IMR-90 (cell line): Measurements from ENCODE around the gene CARD14. TPM values are rescaled to one million over a fixed set of nuclear protein-coding genes. Genes with fewer than 3 reads are reported as not detected.

Source experiments
- ATAC-seq: fragments of 200-7000 bp; cut with Tn5 transposase; 2 replicates; pipeline ENCODE4 v1.9.1; 2020; ENCODE audit warnings: low read depth, mild to moderate bottlenecking, moderate library complexity
- BruUV-seq: library from RNA; stranded (reverse); fragments of 400-500 nt; replicated peaks from 2 replicates; lab custom pipeline; 2021; lab: Mats Ljungman, UMichigan
- CTCF ChIA-PET: fragments of 300-600 bp; formaldehyde crosslinking; extraction: SDS; loops from one replicate; lab custom pipeline; 2021; ENCODE audit warnings: antibody characterized with exemption; lab: Yijun Ruan, JAX
- POLR2A ChIA-PET: fragments of 300-600 bp; sonication (Branson Sonifier 250); formaldehyde crosslinking; loops from one replicate; lab custom pipeline; 2022; ENCODE audit warnings: antibody characterized with exemption; ENCODE audit not compliant: unreplicated experiment; lab: Charles Lee
- DNase-seq: peaks from one replicate; pipeline ENCODE4 v3.0.0; 2013
- H2AFZ ChIP-seq: replicated peaks from 2 replicates; pipeline ENCODE3; 2013; ENCODE audit warnings: low read length, mild to moderate bottlenecking; ENCODE audit not compliant: poor library complexity
- H2AK5ac ChIP-seq: 2 replicates; pipeline ENCODE4 v1.6.1; 2013; ENCODE audit warnings: low read depth, low read length, inconsistent platforms
- H2AK9ac ChIP-seq: replicated peaks from 2 replicates; pipeline ENCODE3; 2013; ENCODE audit warnings: mild to moderate bottlenecking, low read depth, low read length, moderate library complexity; ENCODE audit not compliant: poor library complexity
- H2BK120ac ChIP-seq: 2 replicates; pipeline ENCODE4 v1.6.1; 2013; ENCODE audit warnings: low read depth, low read length, inconsistent platforms
- H2BK15ac ChIP-seq: 3 replicates; pipeline ENCODE4 v1.6.1; 2013; ENCODE audit warnings: low read depth, low read length, inconsistent platforms
- H2BK20ac ChIP-seq: 2 replicates; pipeline ENCODE4 v1.6.1; 2013; ENCODE audit warnings: low read depth, mild to moderate bottlenecking, inconsistent platforms, low read length, moderate library complexity
- H2BK5ac ChIP-seq: 2 replicates; pipeline ENCODE4 v1.6.1; 2013; ENCODE audit warnings: mild to moderate bottlenecking, low read depth, low read length, inconsistent platforms; ENCODE audit not compliant: poor library complexity, severe bottlenecking
- H3K14ac ChIP-seq: replicated peaks from 2 replicates; pipeline ENCODE4 v1.6.1; 2013; ENCODE audit warnings: low read depth, low read length, inconsistent platforms
- H3K18ac ChIP-seq: 2 replicates; pipeline ENCODE4 v1.6.1; 2013; ENCODE audit warnings: low read depth, low read length, control low read depth
- H3K23ac ChIP-seq: 2 replicates; pipeline ENCODE4 v1.6.1; 2013; ENCODE audit warnings: low read depth, low read length, inconsistent platforms
- H3K27ac ChIP-seq: 2 replicates; pipeline ENCODE4 v1.5.1; 2013; ENCODE audit warnings: mild to moderate bottlenecking, control low read depth, low read length; ENCODE audit not compliant: insufficient read depth
- H3K27me3 ChIP-seq: 2 replicates; pipeline ENCODE4 v1.6.1; 2013; ENCODE audit warnings: low read length; ENCODE audit not compliant: control insufficient read depth, insufficient read depth
- H3K36me3 ChIP-seq: 2 replicates; pipeline ENCODE4 v1.6.1; 2013; ENCODE audit warnings: low read length, mixed read lengths; ENCODE audit not compliant: control insufficient read depth, insufficient read depth
- H3K4ac ChIP-seq: 2 replicates; pipeline ENCODE4 v1.6.1; 2013; ENCODE audit warnings: low read depth, low read length, inconsistent platforms
- H3K4me1 ChIP-seq: 2 replicates; pipeline ENCODE4 v1.6.1; 2013; ENCODE audit warnings: low read length, mixed read lengths; ENCODE audit not compliant: control insufficient read depth, insufficient read depth
- H3K4me2 ChIP-seq: 2 replicates; pipeline ENCODE4 v1.6.1; 2013; ENCODE audit warnings: low read depth, mild to moderate bottlenecking, control low read depth, low read length, moderate library complexity
- H3K4me3 ChIP-seq: 2 replicates; pipeline ENCODE4 v1.5.1; 2013; ENCODE audit warnings: low read depth, mild to moderate bottlenecking, control low read depth, low read length, moderate library complexity; ENCODE audit not compliant: insufficient read depth
- H3K56ac ChIP-seq: 2 replicates; pipeline ENCODE4 v1.6.1; 2013; ENCODE audit warnings: low read length, inconsistent platforms; ENCODE audit not compliant: insufficient read depth; ENCODE audit errors: extremely low read depth
- H3K79me1 ChIP-seq, 2 experiments: 2 replicates each; pipeline ENCODE4 v1.6.1; 2013; ENCODE audit warnings: low read length in 2 of 2, inconsistent platforms in 1 of 2, low read depth in 1 of 2
- H3K9ac ChIP-seq: 2 replicates; pipeline ENCODE4 v1.6.1; 2013; ENCODE audit warnings: low read depth, low read length, control low read depth
- H3K9me1 ChIP-seq: 2 replicates; pipeline ENCODE4 v1.6.1; 2013; ENCODE audit warnings: low read length, inconsistent platforms; ENCODE audit not compliant: insufficient read depth
- H3K9me3 ChIP-seq: 2 replicates; pipeline ENCODE4 v1.6.1; 2013; ENCODE audit warnings: low read length; ENCODE audit not compliant: control insufficient read depth, insufficient read depth
- H4K20me1 ChIP-seq: 2 replicates; pipeline ENCODE4 v1.6.1; 2013; ENCODE audit warnings: low read length, inconsistent platforms; ENCODE audit not compliant: insufficient read depth
- H4K5ac ChIP-seq: 2 replicates; pipeline ENCODE4 v1.6.1; 2013; ENCODE audit warnings: mild to moderate bottlenecking, low read depth, low read length, control low read depth
- H4K8ac ChIP-seq, 2 experiments: 2 replicates each; pipeline ENCODE4 v1.6.1; 2013; ENCODE audit warnings: low read depth in 2 of 2, low read length in 2 of 2, control low read depth in 1 of 2, inconsistent platforms in 1 of 2
- H4K91ac ChIP-seq: 2 replicates; pipeline ENCODE4 v1.6.1; 2013; ENCODE audit warnings: low read depth, low read length, inconsistent platforms; ENCODE audit not compliant: insufficient read depth
- BHLHE40 ChIP-seq: fragments of 150-350 bp; IDR thresholded peaks from 2 replicates; pipeline ENCODE4 v1.6.1; 2016; ENCODE audit warnings: mild to moderate bottlenecking, low read depth, low read length
- FOS ChIP-seq: fragments of 150-350 bp; IDR thresholded peaks from 2 replicates; pipeline ENCODE4 v1.6.1; 2016; ENCODE audit warnings: low read depth, low read length
- MAZ ChIP-seq: IDR thresholded peaks from 2 replicates; pipeline ENCODE4 v1.6.1; 2012; ENCODE audit warnings: low read depth, mild to moderate bottlenecking, low read length, improper control_type of control experiment, moderate library complexity, borderline replicate concordance
- POLR2A ChIP-seq: IDR thresholded peaks from 2 replicates; pipeline ENCODE4 v1.6.1; 2012; ENCODE audit warnings: mild to moderate bottlenecking, low read depth, low read length
- RAD21 ChIP-seq: IDR thresholded peaks from 2 replicates; pipeline ENCODE4 v1.6.1; 2012; ENCODE audit warnings: low read length, improper control_type of control experiment
- RFX5 ChIP-seq: IDR thresholded peaks from 2 replicates; pipeline ENCODE4 v1.8.0; 2012; ENCODE audit warnings: low read depth, mild to moderate bottlenecking, low read length, moderate library complexity
- WGBS, 2 experiments: methylation state at CpG; one replicate each; pipeline versions ENCODE4 v1.1.5 to v1.1.7; 2013; ENCODE audit warnings: missing lambda C conversion rate in 2 of 2; ENCODE audit not compliant: insufficient read length in 1 of 2; ENCODE audit errors: extremely low coverage in 2 of 2; 5-methylcytosine and 5-hydroxymethylcytosine counted together
- dilution Hi-C: fragments of 300-500 bp; cut with HindIII; formaldehyde crosslinking; loops from one replicate; pipeline ENCODE4 v1.14.3; 2018; ENCODE audit warnings: low sequenced_read_pairs; ENCODE audit not compliant: unreplicated experiment
- in situ Hi-C: fragments of 300-500 bp; cut with MboI; formaldehyde crosslinking; loops from 3 replicates; pipeline ENCODE4 v1.14.3; 2019; ENCODE audit warnings: low sequenced_read_pairs, inconsistent platforms, mixed read lengths
- intact Hi-C: fragments of 100-400 bp; cut with micrococcal nuclease; formaldehyde crosslinking; loops from 2 replicates; pipeline ENCODE4 v1.10.0; 2022
- polyA plus RNA-seq, 3 experiments: library from polyadenylated mRNA; depleted of rRNA; stranded (reverse); fragments of >200 nt; gene quantifications; 2 replicates each; pipeline ENCODE4 v1.2.3, GENCODE V29; 2012; ENCODE audit warnings: low replicate concordance in 1 of 3
- total RNA-seq: library from RNA; depleted of rRNA; stranded (reverse); fragments of >200 nt; gene quantifications from 2 replicates; pipeline ENCODE4 v1.2.3, GENCODE V29; 2012

CARD14 gene
- total and polyA plus RNA-seq, 2 of the 4 experiments (the other 2 are of a cell fraction) = not detected

DNA sequence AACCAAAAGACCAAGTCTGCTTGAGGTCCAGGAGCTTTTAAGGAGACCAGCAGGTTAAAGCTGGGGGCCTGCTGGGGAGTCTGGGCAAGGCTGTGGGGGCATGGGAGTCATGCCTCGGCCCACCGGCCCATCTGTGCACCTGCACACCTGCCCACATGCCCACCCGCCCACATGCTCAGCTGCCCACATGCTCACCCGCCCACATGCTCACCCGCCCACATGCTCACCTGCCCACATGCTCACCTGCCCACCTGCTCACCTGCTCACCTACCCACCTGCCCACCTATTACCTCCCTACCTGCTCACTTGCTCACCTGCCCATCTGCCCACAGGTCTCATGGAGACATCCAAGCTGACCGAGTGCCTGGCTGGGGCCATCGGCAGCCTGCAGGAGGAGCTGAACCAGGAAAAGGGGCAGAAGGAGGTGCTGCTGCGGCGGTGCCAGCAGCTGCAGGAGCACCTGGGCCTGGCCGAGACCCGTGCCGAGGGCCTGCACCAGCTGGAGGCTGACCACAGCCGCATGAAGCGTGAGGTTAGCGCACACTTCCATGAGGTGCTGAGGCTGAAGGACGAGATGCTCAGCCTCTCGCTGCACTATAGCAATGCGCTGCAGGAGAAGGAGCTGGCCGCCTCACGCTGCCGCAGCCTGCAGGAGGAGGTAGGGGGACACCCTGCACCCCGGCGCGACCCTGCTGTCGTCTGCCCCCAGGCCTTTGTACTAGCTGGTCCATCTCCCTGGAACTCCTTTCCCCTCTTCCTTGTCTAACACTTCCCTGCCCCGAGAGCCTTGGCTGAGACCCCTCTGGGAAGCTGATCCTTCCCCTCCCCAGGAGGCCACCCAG is 14.0 kb downstream of the CARD14 start (continued):
- TF ChIP-seq RFX5 = no peak

- Histone ChIP-seq H3K79me1 (no peaks in the 10 kb centered on the region), H3K9me3 (no peaks in the 10 kb centered on the region), H3K14ac (no peak overlapping the region), H2BK120ac (no peak overlapping the region), H2BK20ac (no peak overlapping the region), H3K9me1 (no peaks in the 10 kb centered on the region; the same call in 1 of the 2 replicates), H2AK5ac (no peak overlapping the region), H4K91ac (no peak overlapping the region), H2BK5ac (no peak overlapping the region), H3K56ac (no peak overlapping the region), H3K27ac (no peak overlapping the region), H3K9ac (no peak overlapping the region), H3K27me3 (peaks cover 17% of the 10 kb centered on the region), H3K23ac (no peak overlapping the region), H3K18ac (no peak overlapping the region), H3K4me2 (no peak overlapping the region), H2BK15ac (no peak overlapping the region), H4K5ac (no peak overlapping the region), H3K4me3 (no peak overlapping the region), H4K8ac (no peak overlapping the region), H3K4me1 (peaks cover 6% of the 10 kb centered on the region), H3K36me3 (no peaks in the 10 kb centered on the region), H3K4ac (no peak overlapping the region), H2AK9ac (no peak overlapping the region), H2AFZ (peak overlapping the region; percentile 14), H4K20me1 (no peaks in the 10 kb centered on the region)
- intact Hi-C loops (no loop called here), dilution Hi-C loops (no loop called here), in situ Hi-C loops (no loop called here)
- TF ChIP-seq RAD21 (no peak), POLR2A (no peak), FOS (no peak), MAZ (no peak), BHLHE40 (no peak)
- ChIA-PET POLR2A (no interaction called here), CTCF (interaction anchor here (0.7 to 1.5 kb wide), 2 partner anchors 11 to 12 kb away, joined by 3 read pairs; no protein-coding TSS in a partner anchor)
- no TSS peak for BruUV-seq
- DNase-seq = no peak
- 40% methylated on average over 4 of the region's 10 CpGs; no CpG with 5 or more reads in 1 of the 2 experiments for WGBS, 2 experiments
- no peak for ATAC-seq
Observed at GRCh38 chr17:80184423-80184714, 14.5 kb downstream of the CARD14 start.
